Adrenal gland (tissue), 12 donors: ENCODE measurements around the gene RIPPLY3. TPM values are rescaled to one million over a fixed set of nuclear protein-coding genes. Genes with fewer than 3 reads are reported as not detected.
A peak's percentile ranks its signal among the peaks of the same experiment; 100 is the strongest.
"Not testable (repeated sequence)": the region's sequence is repeated elsewhere in the genome, so short reads cannot be mapped to it uniquely, and the experiment has no call there.

ENCODE experiments used
- DNase-seq, 7 donors: peaks; one replicate each; pipeline ENCODE4 v3.0.0-alpha.2; 2019 to 2020
- H3K27ac ChIP-seq, 5 donors: fragments of 200-600 bp; sonication (generic) in 4 of 5; 1 replicate in 3 of 5; 2 replicates in 2 of 5; pipeline versions ENCODE4 v1.5.1 to v1.8.0; 2016 to 2020; ENCODE audit warnings: mild to moderate bottlenecking in 1 of 5
- H3K27me3 ChIP-seq: fragments of 200-600 bp; 2 replicates; pipeline ENCODE4 v1.8.0; 2021
- H3K36me3 ChIP-seq, 2 donors: fragments of 200-600 bp; replicated peaks in 1 of 2; 1 replicate in 1 of 2; 2 replicates in 1 of 2; pipeline versions ENCODE4 v1.5.1 to v1.8.0; 2018 to 2022
- H3K4me1 ChIP-seq, 2 donors: fragments of 200-600 bp; replicated peaks in 1 of 2; 1 replicate in 1 of 2; 2 replicates in 1 of 2; pipeline versions ENCODE4 v1.5.1 to v1.8.0; 2018 to 2021
- H3K4me3 ChIP-seq, 4 donors: fragments of 200-600 bp; sonication (generic) in 3 of 4; one replicate each; pipeline ENCODE4 v1.5.1; 2016 to 2018
- H3K9me3 ChIP-seq, 3 donors: fragments of 200-600 bp; sonication (generic) in 1 of 3; replicated peaks in 1 of 3; 1 replicate in 2 of 3; 2 replicates in 1 of 3; pipeline versions ENCODE4 v1.5.1 to v1.8.0; 2016 to 2021
- CTCF ChIP-seq, 6 experiments: fragments of 450-650 bp in 4 of 6; fragments of 200-600 bp in 2 of 6; sonication (generic) in 1 of 6; IDR thresholded peaks; 1 replicate in 5 of 6; 2 replicates in 1 of 6; pipeline versions ENCODE4 v1.5.1 to v1.8.0; 2016 to 2021; ENCODE audit warnings: antibody characterized with exemption in 6 of 6, mild to moderate bottlenecking in 2 of 6, moderate library complexity in 1 of 6
- POLR2A ChIP-seq, 2 donors: fragments of 450-650 bp; IDR thresholded peaks; one replicate each; pipeline ENCODE4 v1.6.1; 2017; ENCODE audit warnings: antibody characterized with exemption in 2 of 2, mild to moderate bottlenecking in 2 of 2, moderate library complexity in 1 of 2
- WGBS, 4 donors: extraction: QIAGEN DNeasy Blood & Tissue Kit in 2 of 4; methylation state at CpG; one replicate each; pipeline versions ENCODE4 v1.1.5 to v1.1.7; 2013 to 2017; 5-methylcytosine and 5-hydroxymethylcytosine counted together
- intact Hi-C, 2 donors: fragments of 100-400 bp; cut with DNase I; formaldehyde crosslinking; loops; one replicate each; pipeline versions ENCODE4 v1.14.1 to v1.15.0; 2022 to 2023
- polyA plus RNA-seq, 3 donors: library from polyadenylated mRNA; stranded (reverse); fragments of 200-250 nt in 2 of 3; fragments of 350-450 nt in 1 of 3; fragmentation: Illumina TruSeq in 1 of 3; extraction: RNeasy Lipid Tissue Mini Kit (QIAGEN cat#74804) in 1 of 3; gene quantifications; one replicate each; pipeline ENCODE4 v1.2.3, GENCODE V29; 2013 to 2014
- total RNA-seq, 9 donors: library from RNA; depleted of rRNA in 4 of 9; stranded (reverse); fragments of >200 nt in 4 of 9; fragments of 120-200 nt in 1 of 9; fragmentation: NEBNext Ultra II Directional in 1 of 9; extraction: Animal tissue kit (Norgen Biotek cat#: 25700) in 1 of 9; gene quantifications; one replicate each; pipeline versions ENCODE4 v1.1.0 to v1.2.4, GENCODE V29; 2013 to 2023
- donor health status: healthy with polysubstance abuse.
- donor health status: Bipolar disorder and iron deficiency.
- donor health status: DM: yes; HTN: yes; CAD: no.
- donor health status: DM: no; HTN: no; CAD: no.
- donor health status: DM: no; HTN: no; CAD: no.
- donor health status: DM: yes; HTN: yes; CAD: no.

The RIPPLY3 gene
- total and polyA plus RNA-seq, 12 donors, result 0.17 to 1.3 (median 0.39) TPM; not detected in 3

- Histone ChIP-seq H3K27me3 (no peaks in the 10 kb centered on the region), H3K27ac (no peak overlapping the region), H3K4me3 (no peak overlapping the region), H3K36me3 (no peaks in the 10 kb centered on the region), H3K4me1 (no peaks in the 10 kb centered on the region), H3K9me3 (no peaks in the 10 kb centered on the region)
- no peak for DNase-seq
- TF ChIP-seq POLR2A (IDR thresholded peaks at IDR 0.05) (no peak), CTCF (IDR thresholded peaks at IDR 0.05) (no peak)
- intact Hi-C loops, result no loop called here
- 83 to 91% (median 86%) methylated on average over 11 of the region's 11 CpGs for WGBS, 4 donors
Measured at GRCh38 chr21:36999131-36999898, 7.2 kb upstream of the RIPPLY3 start.

- Histone ChIP-seq H3K4me1 (no peaks in the 10 kb centered on the region), H3K27ac (no peak overlapping the region), H3K36me3 (no peaks in the 10 kb centered on the region), H3K4me3 (no peak overlapping the region), H3K9me3 (no peaks in the 10 kb centered on the region), H3K27me3 (no peaks in the 10 kb centered on the region)
- intact Hi-C loops, result no loop called here
- no peak for TF ChIP-seq POLR2A (IDR thresholded peaks at IDR 0.05)
- no peak for TF ChIP-seq CTCF (IDR thresholded peaks at IDR 0.05)
- WGBS, 4 donors, result 79 to 94% (median 83%) methylated on average over 4 of the region's 4 CpGs
- DNase-seq, result no peak
Measured at GRCh38 chr21:37000381-37000780, 6.1 kb upstream of the RIPPLY3 start.

- DNase-seq, result peak in 1 of 7 donors; percentile 17
- Histone ChIP-seq H3K4me1 (peaks cover 3 to 5% of the 10 kb centered on the region in 2 donors), H3K27me3 (peaks cover 4% of the 10 kb centered on the region), H3K4me3 (no peak overlapping the region), H3K36me3 (no peaks in the 10 kb centered on the region), H3K27ac (no peak overlapping the region), H3K9me3 (no peaks in the 10 kb centered on the region)
- 43 to 56% (median 54%) methylated on average over 3 of the region's 3 CpGs for WGBS, 4 donors
- intact Hi-C loops, result no loop called here
- TF ChIP-seq POLR2A (IDR thresholded peaks at IDR 0.05), result no peak
- TF ChIP-seq CTCF (IDR thresholded peaks at IDR 0.05), result no peak
Measured at GRCh38 chr21:37001441-37001840, 5.1 kb upstream of the RIPPLY3 start.

- 75 to 86% (median 81%) methylated on average over 9 to 12 of the region's 12 CpGs for WGBS, 4 donors
- H3K36me3 ChIP-seq, intact Hi-C loops, H3K4me3 ChIP-seq, H3K9me3 ChIP-seq, H3K27ac ChIP-seq: not testable (repeated sequence)
- DNase-seq, result peak in 1 of 7 donors; percentile 7
- H3K4me1 ChIP-seq, result peaks cover 10 to 12% of the 10 kb centered on the region in 2 donors
- peaks cover 18% of the 10 kb centered on the region for H3K27me3 ChIP-seq
Measured at GRCh38 chr21:37002851-37003250, 3.7 kb upstream of the RIPPLY3 start.

GRCh38 chr21:37003917-37004316 lies 2.6 kb upstream of the RIPPLY3 start:
- intact Hi-C loops, H3K36me3 ChIP-seq, H3K4me3 ChIP-seq, H3K9me3 ChIP-seq, H3K27ac ChIP-seq: not testable (repeated sequence)
- 60 to 97% (median 81%) methylated on average over 3 of the region's 3 CpGs for WGBS, 4 donors
- Histone ChIP-seq H3K27me3 (peaks cover 25% of the 10 kb centered on the region), H3K4me1 (peaks cover 10 to 12% of the 10 kb centered on the region in 2 donors)
- DNase-seq, result peak in 1 of 7 donors; percentile 3
